HG02588 (cell line): Measurements from ENCODE around the gene CCDC88C.
"Not testable (repeated sequence)": the region's sequence is repeated elsewhere in the genome, so short reads cannot be mapped to it uniquely, and the experiment has no call there.

Experiments used
- ATAC-seq: cut with Tn5 transposase; IDR thresholded peaks from one replicate; pipeline ENCODE4 v1.9.1; 2021; ENCODE audit warnings: mild to moderate bottlenecking, moderate library complexity; ENCODE audit not compliant: unreplicated experiment

CCDC88C gene

GRCh38 chr14:91274796-91275195, 142.8 kb downstream of the CCDC88C start:
- no peak for ATAC-seq

GRCh38 chr14:91273885-91274273, 143.7 kb downstream of the CCDC88C start:
- no peak for ATAC-seq

GRCh38 chr14:91273273-91273884, 144.2 kb downstream of the CCDC88C start:
- ATAC-seq, result no peak

GRCh38 chr14:91272341-91273272, 145.0 kb downstream of the CCDC88C start:
- no peak for ATAC-seq

GRCh38 chr14:91271639-91272038, 146.0 kb downstream of the CCDC88C start:
- ATAC-seq, result no peak

- ATAC-seq, result no peak
These were observed 147.0 kb downstream of the CCDC88C start for GRCh38 chr14:91270619-91271018.

GRCh38 chr14:91270188-91270587, 147.4 kb downstream of the CCDC88C start:
- ATAC-seq, result no peak

GRCh38 chr14:91269076-91269991, 148.3 kb downstream of the CCDC88C start:
- ATAC-seq, result no peak

- ATAC-seq, result no peak
These were observed 149.6 kb downstream of the CCDC88C start for GRCh38 chr14:91267965-91268437.

GRCh38 chr14:91266276-91266675, 151.3 kb downstream of the CCDC88C start:
- ATAC-seq, result not testable (repeated sequence)

GRCh38 chr14:91265404-91265803, 152.2 kb downstream of the CCDC88C start:
- ATAC-seq, result no peak

GRCh38 chr14:91264151-91265150, 153.2 kb downstream of the CCDC88C start:
- no peak for ATAC-seq

GRCh38 chr14:91263329-91263728, 154.3 kb downstream of the CCDC88C start:
- ATAC-seq, result no peak

GRCh38 chr14:91261986-91262549, 155.6 kb downstream of the CCDC88C start:
- ATAC-seq, result no peak

- ATAC-seq, result no peak
These were observed 156.5 kb downstream of the CCDC88C start for GRCh38 chr14:91261115-91261514.

GRCh38 chr14:91258876-91259275, 158.7 kb downstream of the CCDC88C start:
- no peak for ATAC-seq

GRCh38 chr14:91258011-91258618, 159.5 kb downstream of the CCDC88C start:
- ATAC-seq, result no peak

GRCh38 chr14:91257328-91258010, 160.2 kb downstream of the CCDC88C start:
- no peak for ATAC-seq
